ENCODE results near the gene CPN2.

- TF ChIP-seq PATZ1 (CRISPR knock-in tag; IDR thresholded peaks at IDR 0.05; ENCODE audit: borderline replicate concordance) (no peak), ESRRG (CRISPR knock-in tag; IDR thresholded peaks at IDR 0.05) (no peak), POU6F1 (CRISPR knock-in tag; IDR thresholded peaks at IDR 0.05; ENCODE audit: borderline replicate concordance, low read depth) (no peak)
Measured at GRCh38 chr3:194348354-194348753, 2.8 kb downstream of the CPN2 start.
